Measurements from ENCODE around the gene FREM1. TPM values are rescaled to one million over a fixed set of nuclear protein-coding genes. Genes with fewer than 3 reads are reported as not detected.

Gene FREM1
- total and polyA plus RNA-seq, 10 donors, result 0.07 to 4.3 (median 0.54) TPM; not detected in 1

DNA sequence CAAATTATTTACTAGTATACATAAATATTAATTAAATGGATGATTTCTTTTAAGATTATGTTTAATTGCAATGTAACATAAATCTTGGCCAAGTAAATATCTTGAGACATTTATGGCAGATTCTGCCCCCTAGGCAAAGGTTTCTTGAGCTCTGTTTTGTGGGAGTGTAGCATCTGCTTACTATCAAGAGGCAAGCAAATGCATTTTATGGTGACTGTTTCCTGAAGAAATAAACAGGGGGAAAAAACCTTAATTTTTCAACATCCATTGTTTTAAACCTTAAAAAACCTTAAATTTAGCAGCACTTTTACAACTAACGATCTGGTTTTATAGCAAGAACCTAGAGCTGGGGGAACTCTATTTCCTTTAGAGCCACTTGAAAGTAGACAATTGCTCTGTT lies 25.7 kb upstream of the FREM1 start:
- H3K36me3 ChIP-seq, result no peaks in the 10 kb centered on the region
- H3K4me3 ChIP-seq, result no peak overlapping the region
- intact Hi-C loops (cut with DNase I; ENCODE audit: low total_unique reads), result no loop called here
- no peaks in the 10 kb centered on the region for H3K4me1 ChIP-seq
- no peaks in the 10 kb centered on the region for H3K9me3 ChIP-seq
- no peak for DNase-seq
- H3K27ac ChIP-seq, result no peak overlapping the region
- WGBS, 5 donors, result 41 to 77% (median 63%) methylated on average over 1 of the region's 1 CpG
- TF ChIP-seq POLR2A (IDR thresholded peaks at IDR 0.05), result no peak
- no peak for TF ChIP-seq POLR2AphosphoS5 (IDR thresholded peaks at IDR 0.05)
- TF ChIP-seq, protein P1, sequence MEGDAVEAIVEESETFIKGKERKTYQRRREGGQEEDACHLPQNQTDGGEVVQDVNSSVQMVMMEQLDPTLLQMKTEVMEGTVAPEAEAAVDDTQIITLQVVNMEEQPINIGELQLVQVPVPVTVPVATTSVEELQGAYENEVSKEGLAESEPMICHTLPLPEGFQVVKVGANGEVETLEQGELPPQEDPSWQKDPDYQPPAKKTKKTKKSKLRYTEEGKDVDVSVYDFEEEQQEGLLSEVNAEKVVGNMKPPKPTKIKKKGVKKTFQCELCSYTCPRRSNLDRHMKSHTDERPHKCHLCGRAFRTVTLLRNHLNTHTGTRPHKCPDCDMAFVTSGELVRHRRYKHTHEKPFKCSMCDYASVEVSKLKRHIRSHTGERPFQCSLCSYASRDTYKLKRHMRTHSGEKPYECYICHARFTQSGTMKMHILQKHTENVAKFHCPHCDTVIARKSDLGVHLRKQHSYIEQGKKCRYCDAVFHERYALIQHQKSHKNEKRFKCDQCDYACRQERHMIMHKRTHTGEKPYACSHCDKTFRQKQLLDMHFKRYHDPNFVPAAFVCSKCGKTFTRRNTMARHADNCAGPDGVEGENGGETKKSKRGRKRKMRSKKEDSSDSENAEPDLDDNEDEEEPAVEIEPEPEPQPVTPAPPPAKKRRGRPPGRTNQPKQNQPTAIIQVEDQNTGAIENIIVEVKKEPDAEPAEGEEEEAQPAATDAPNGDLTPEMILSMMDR (IDR thresholded peaks at IDR 0.05 in 8 of 11, conservative IDR thresholded peaks at IDR 0.05 in 3 of 11), result no peak
- no peaks in the 10 kb centered on the region for H3K27me3 ChIP-seq (replicated peaks in 1 of 7)

DNA sequence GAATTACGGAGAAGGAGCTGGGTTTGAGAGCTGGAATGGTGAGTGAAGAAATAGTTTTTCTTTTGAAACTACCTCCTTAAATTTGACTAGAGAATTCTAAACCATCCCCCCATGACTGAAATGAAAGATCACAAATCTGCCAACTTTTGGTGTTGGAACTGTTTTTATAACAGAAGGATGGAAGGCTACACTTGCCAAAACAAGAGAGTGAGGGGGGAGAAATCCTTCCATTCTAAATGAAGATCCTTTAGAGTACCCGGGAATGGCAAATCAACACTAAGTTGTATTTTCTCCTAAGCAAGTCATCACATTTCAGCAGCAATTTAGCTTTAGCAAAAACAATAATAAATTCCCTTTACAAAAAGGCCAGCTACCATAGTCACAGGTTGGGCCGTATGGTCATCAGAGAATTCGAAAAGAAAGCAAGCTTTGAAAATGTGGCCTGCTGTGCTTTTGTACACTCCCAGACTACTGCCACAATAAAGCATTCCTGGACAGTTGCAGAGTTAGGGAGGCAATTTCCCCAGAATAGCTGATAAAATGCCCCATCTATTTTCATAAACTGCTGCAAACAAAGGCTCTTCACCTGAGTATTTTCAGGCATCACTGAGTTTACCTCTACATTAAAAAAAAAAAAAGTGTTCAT lies 25.0 kb upstream of the FREM1 start:
- no peak overlapping the region for H3K4me3 ChIP-seq
- DNase-seq, result no peak
- 81 to 98% (median 92%) methylated on average over 4 of the region's 4 CpGs for WGBS, 5 donors

DNA sequence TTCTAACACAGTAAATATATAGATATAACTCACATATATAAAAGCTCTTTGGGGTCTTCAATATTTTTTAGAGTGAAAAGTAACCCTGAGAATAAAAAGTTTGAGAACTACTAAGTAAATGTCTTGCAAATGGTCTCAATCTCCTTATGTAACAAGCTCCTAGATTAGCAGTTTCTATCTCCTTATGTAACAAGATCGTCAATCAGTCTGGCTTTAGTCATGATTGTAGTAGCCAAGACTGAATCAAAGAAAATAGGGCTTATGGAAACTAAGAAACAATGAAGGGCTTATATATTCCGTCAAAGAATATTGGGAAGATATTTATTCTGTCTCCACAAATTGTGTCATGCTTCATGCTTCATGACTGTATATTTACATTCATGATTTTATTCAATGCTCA lies 22.4 kb upstream of the FREM1 start:
- no peak for DNase-seq
- 84 to 92% (median 89%) methylated on average over 2 of the region's 2 CpGs for WGBS, 5 donors
- H3K9me3 ChIP-seq, result no peaks in the 10 kb centered on the region

More for the DNA sequence above, 25.0 kb upstream of the FREM1 start:
- TF ChIP-seq, protein P1 (IDR thresholded peaks at IDR 0.05 in 8 of 11, conservative IDR thresholded peaks at IDR 0.05 in 3 of 11), result no peak
- TF ChIP-seq POLR2A (IDR thresholded peaks at IDR 0.05) (no peak), POLR2AphosphoS5 (IDR thresholded peaks at IDR 0.05) (no peak)
- Histone ChIP-seq H3K27ac (no peak overlapping the region), H3K27me3 (replicated peaks in 1 of 7) (no peaks in the 10 kb centered on the region), H3K4me1 (no peaks in the 10 kb centered on the region), H3K36me3 (no peaks in the 10 kb centered on the region), H3K9me3 (no peaks in the 10 kb centered on the region)
- intact Hi-C loops (cut with DNase I; ENCODE audit: low total_unique reads), result no loop called here

DNA sequence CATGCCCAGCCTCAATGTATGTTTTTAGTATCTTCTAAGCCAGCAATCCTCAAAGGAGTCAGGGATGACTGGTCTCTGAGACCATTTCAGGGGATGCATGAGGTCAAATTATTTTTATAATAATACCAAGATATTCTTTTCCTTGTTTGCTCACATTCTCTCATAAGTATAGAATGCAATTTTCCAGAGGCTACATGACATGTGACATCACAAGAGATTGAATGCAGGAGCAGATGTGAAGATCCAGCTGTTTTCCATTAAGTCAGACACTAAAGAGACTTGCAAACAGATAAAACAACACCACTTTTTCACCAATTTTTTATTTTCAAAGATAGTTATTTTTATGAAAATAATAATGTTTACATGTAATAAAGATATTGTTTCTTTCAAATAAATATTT lies 22.0 kb upstream of the FREM1 start:
- intact Hi-C loops (cut with DNase I; ENCODE audit: low total_unique reads), result no loop called here
- Histone ChIP-seq H3K36me3 (no peaks in the 10 kb centered on the region), H3K27me3 (replicated peaks in 1 of 7) (no peaks in the 10 kb centered on the region), H3K9me3 (no peaks in the 10 kb centered on the region), H3K4me3 (no peak overlapping the region), H3K27ac (no peak overlapping the region), H3K4me1 (peaks cover 0 to 4% (median 0%) of the 10 kb centered on the region in 6 donors)
- DNase-seq, result no peak
- TF ChIP-seq POLR2A (IDR thresholded peaks at IDR 0.05) (no peak), POLR2AphosphoS5 (IDR thresholded peaks at IDR 0.05) (no peak)
- TF ChIP-seq, protein P1 (IDR thresholded peaks at IDR 0.05 in 8 of 11, conservative IDR thresholded peaks at IDR 0.05 in 3 of 11), result no peak

More for the DNA sequence above, 22.4 kb upstream of the FREM1 start:
- TF ChIP-seq, protein P1 (IDR thresholded peaks at IDR 0.05 in 8 of 11, conservative IDR thresholded peaks at IDR 0.05 in 3 of 11), result no peak
- TF ChIP-seq POLR2AphosphoS5 (IDR thresholded peaks at IDR 0.05) (no peak), POLR2A (IDR thresholded peaks at IDR 0.05) (no peak)
- intact Hi-C loops (cut with DNase I; ENCODE audit: low total_unique reads), result no loop called here
- Histone ChIP-seq H3K27me3 (replicated peaks in 1 of 7) (no peaks in the 10 kb centered on the region), H3K4me1 (no peaks in the 10 kb centered on the region), H3K4me3 (no peak overlapping the region), H3K36me3 (no peaks in the 10 kb centered on the region), H3K27ac (no peak overlapping the region)

Data from spleen (tissue), 11 donors.